WI38 (cell line): ENCODE measurements around the gene ITGA2B.

Experiments
- H3K4me3 ChIP-seq: 2 replicates; pipeline ENCODE4 v1.5.1; 2011; ENCODE audit warnings: low read depth, mild to moderate bottlenecking, control low read depth, low read length
- CTCF ChIP-seq: IDR thresholded peaks from 2 replicates; pipeline ENCODE4 v1.5.1; 2012; ENCODE audit warnings: low read depth, mild to moderate bottlenecking, control low read depth, low read length

ITGA2B gene

DNA sequence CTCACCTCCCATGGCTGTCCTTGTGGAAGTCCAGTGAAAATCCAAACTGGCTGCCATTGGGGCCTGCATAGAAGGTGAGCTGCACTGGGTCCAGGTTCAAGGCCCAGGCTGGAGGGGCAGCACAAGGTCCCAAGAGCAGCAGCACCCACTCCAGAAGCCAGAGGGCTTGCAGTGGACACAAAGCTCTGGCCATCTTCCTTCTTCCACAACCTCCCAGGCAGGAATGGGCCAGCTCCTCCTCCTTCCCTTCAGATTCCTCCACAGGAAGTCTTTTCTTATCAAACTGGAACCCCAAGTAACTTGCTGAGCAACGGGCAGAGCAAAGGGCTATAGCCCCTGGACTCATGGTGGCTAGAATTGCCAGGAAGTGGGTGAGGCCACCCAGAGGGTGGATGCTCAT is at the start of gene ITGA2B:
Gene ITGA2B, minus strand, starts transcription at position 369 of the 400 bp plus-strand sequence. Its CDS starts 176 bp downstream, at position 193.
- TF ChIP-seq CTCF: no peak
- H3K4me3 ChIP-seq: no peak within 1 kb of the TSS

DNA sequence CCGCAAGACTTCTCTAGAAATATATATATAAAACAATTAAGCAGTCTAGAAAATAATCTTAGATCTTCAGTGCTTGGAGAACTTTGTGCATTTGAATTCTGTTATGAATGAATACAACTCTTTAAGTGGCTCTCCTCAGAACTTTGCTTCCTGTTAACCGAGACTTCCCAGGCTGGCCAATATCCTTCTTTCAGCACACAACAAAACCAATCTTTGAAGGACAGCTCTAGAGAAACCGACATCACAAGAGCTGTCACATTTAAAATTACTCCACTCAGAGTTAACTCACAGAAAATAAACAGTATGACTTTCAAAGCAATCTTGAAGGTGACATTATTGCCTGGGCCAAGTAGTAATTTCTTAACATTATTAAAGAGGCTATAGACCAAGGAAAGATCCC is 49.7 kb upstream of the ITGA2B start:
- TF ChIP-seq CTCF: no peak
- H3K4me3 ChIP-seq: no peak overlapping the region

GRCh38 chr17:44438636-44439035 is 49.2 kb upstream of the ITGA2B start:
- TF ChIP-seq CTCF: no peak
- no peak overlapping the region for H3K4me3 ChIP-seq

GRCh38 chr17:44436336-44436735 is 46.9 kb upstream of the ITGA2B start:
- TF ChIP-seq CTCF: no peak
- H3K4me3 ChIP-seq: no peak overlapping the region

GRCh38 chr17:44432254-44433157 is 43.1 kb upstream of the ITGA2B start:
- no peak for TF ChIP-seq CTCF
- H3K4me3 ChIP-seq: no peak overlapping the region

DNA sequence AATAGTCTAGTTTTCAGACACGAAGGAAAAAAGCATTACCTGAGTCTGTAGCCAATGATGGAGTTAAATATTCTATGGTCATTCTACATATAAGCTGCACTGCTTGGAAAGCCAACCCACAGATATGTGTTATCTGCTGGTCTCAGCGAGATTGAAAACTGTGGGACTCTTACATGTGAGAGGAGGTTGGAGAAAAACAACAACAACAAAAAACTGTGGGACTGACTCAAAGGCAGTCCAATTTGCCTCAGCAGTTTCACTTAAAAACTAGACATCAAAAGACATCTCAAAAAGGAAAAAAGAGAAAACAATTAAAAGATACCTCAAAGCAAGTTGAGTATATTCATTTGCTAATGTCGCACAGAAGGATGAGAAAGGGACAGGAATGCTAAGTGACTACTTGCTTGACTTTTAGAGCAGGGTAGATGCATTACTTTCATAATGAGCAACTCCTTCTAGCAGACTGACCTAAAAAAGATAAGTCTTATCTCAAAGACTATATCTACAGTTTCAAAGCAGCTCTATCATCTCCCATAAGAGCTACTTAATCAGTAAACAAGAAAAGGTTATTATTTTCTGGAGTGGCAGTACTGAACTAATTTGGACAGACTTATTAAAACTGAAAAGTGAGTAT is 35.5 kb upstream of the ITGA2B start:
- no peak overlapping the region for H3K4me3 ChIP-seq
- no peak for TF ChIP-seq CTCF

DNA sequence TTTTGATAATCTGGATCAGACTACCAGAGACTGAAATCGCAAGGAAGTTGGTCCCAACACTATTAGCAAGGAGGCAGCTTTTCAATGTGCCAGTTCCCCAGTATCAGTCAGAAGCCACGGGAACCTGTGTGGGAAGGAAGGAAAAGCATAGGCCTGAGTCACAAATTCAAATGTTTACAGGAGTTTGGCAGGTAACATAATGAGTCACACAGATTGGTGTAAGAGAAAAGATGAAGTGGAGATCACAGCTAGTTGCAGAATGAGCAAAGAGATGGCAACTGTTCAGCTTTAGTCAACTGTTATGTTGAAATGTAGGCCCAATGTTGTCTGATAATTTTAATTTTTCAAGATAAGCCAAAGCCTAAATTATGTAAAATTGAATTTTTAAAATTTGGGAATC is 28.1 kb upstream of the ITGA2B start:
- TF ChIP-seq CTCF: no peak
- no peak overlapping the region for H3K4me3 ChIP-seq
